Endothelial cell of coronary artery (primary cell): ENCODE data around the gene SIRT6. TPM values are rescaled to one million over a fixed set of nuclear protein-coding genes. Genes with fewer than 3 reads are reported as not detected.

ENCODE experiments used
- total RNA-seq: library from RNA; depleted of rRNA; stranded (reverse); fragments of >200 nt; gene quantifications from 2 replicates; pipeline ENCODE4 v1.2.3, GENCODE V29; 2014

The SIRT6 gene
- 8.9 and 11.7 TPM in 2 replicates for total RNA-seq

GRCh38 chr19:4182084-4182810 is at the start of gene SIRT6, which contains the start of gene ANKRD24:
Gene SIRT6 (minus strand): TSS chr19:4182563. CDS start chr19:4182539, 24 bp downstream.
Gene ANKRD24 (plus strand): TSS chr19:4182689. CDS start chr19:4186426, 3,737 bp downstream.

GRCh38 chr19:4229179-4229931 is 47.0 kb upstream of the SIRT6 start, which contains the start of gene EBI3:
Gene EBI3 (plus strand): TSS chr19:4229523. CDS start chr19:4229551, 28 bp downstream.

Other genes with a start within 250 kb of the SIRT6 start
- not detected in 2 replicates for gene NMRK2, start 249.5 kb downstream of the SIRT6 start, total RNA-seq
- gene DAPK3, start 211.5 kb downstream of the SIRT6 start, total RNA-seq: 170 and 222 TPM in 2 replicates
- 2,645 and 3,536 TPM in 2 replicates for gene EEF2, start 197.1 kb downstream of the SIRT6 start, total RNA-seq
- 24.5 and 24.6 TPM in 2 replicates for gene PIAS4, start 174.8 kb downstream of the SIRT6 start, total RNA-seq
- 8.4 and 15.1 TPM in 2 replicates for gene ZBTB7A, start 115.7 kb downstream of the SIRT6 start, total RNA-seq
- 178 and 202 TPM in 2 replicates for gene MAP2K2, start 58.4 kb downstream of the SIRT6 start, total RNA-seq
- not detected in 2 replicates for gene CREB3L3, start 28.9 kb downstream of the SIRT6 start, total RNA-seq
- 0.18 and 0.38 TPM in 2 replicates for gene ANKRD24, start 126 bp upstream of the SIRT6 start, total RNA-seq
- 0.18 and 0.66 TPM in 2 replicates for gene EBI3, start 47.0 kb upstream of the SIRT6 start, total RNA-seq
- gene YJU2, start 64.5 kb upstream of the SIRT6 start, total RNA-seq: 17.4 and 20.4 TPM in 2 replicates
- not detected in 2 replicates for gene SHD, start 96.7 kb upstream of the SIRT6 start, total RNA-seq
- gene TMIGD2, start 119.8 kb upstream of the SIRT6 start, total RNA-seq: not detected in 2 replicates
- gene FSD1, start 122.0 kb upstream of the SIRT6 start, total RNA-seq: 20.6 and 28.9 TPM in 2 replicates
- gene STAP2, start 156.3 kb upstream of the SIRT6 start, total RNA-seq: 7.9 and 17.1 TPM in 2 replicates
- 7.7 and 9.6 TPM in 2 replicates for gene MPND, start 161.0 kb upstream of the SIRT6 start, total RNA-seq
- gene SH3GL1, start 218.0 kb upstream of the SIRT6 start, total RNA-seq: 41.4 and 42.6 TPM in 2 replicates
- gene CHAF1A, start 220.1 kb upstream of the SIRT6 start, total RNA-seq: 8.6 and 13.9 TPM in 2 replicates